ENCODE data around the gene CD320.

DNA sequence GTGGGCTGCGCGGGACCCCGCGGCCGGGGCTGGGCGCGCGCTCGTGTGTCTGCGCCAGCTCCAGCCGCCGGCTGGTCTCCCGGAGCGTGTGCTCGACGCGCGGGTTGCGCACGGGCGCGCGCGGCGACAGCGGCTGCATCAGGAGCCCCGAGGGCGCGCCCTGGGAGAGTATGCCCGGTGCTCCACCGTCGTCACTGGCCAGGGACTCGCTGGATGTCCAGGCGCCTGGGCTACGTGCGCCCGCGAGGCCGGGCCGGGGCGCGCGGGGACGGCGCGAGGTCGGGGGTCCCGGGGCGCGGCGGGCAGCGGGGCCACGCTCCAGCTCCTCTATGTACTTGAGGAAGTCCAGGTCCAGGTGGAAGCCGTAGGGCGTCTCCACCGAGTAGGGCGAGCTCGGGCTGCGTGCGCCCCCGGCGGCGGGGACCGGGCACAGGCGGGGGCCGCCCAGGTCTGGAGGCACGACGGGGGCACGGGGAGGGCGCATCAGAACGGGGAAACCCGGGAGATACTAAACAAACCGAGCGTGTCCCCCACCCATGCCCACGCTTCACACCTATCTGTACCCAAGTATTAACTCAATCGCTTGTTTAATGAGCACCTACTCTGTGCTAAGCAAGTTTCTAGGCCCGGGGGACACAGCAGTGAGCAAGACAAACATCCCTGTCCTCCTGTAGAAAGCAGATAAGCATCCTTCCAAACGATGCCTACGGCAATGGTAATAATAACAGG is 27.3 kb upstream of the CD320 start:
- TF ChIP-seq POLR2AphosphoS5 (IDR thresholded peaks at IDR 0.05; ENCODE audit: borderline replicate concordance, low read depth, low read length) (no peak), EZH2 (IDR thresholded peaks at IDR 0.05) (no peak), FOXP2 (optimal IDR thresholded peaks at IDR 0.05; ENCODE audit: control extremely low read depth, extremely low read length, insufficient read depth) (no peak)

All from SK-N-MC (cell line).